Measurements from ENCODE around the gene BCLAF1. TPM values are rescaled to one million over a fixed set of nuclear protein-coding genes. Genes with fewer than 3 reads are reported as not detected.
A peak's percentile ranks its signal among the peaks of the same experiment; 100 is the strongest.

Gene BCLAF1
- total and polyA plus RNA-seq, 9 donors = 41.0 to 184 (median 161) TPM

DNA sequence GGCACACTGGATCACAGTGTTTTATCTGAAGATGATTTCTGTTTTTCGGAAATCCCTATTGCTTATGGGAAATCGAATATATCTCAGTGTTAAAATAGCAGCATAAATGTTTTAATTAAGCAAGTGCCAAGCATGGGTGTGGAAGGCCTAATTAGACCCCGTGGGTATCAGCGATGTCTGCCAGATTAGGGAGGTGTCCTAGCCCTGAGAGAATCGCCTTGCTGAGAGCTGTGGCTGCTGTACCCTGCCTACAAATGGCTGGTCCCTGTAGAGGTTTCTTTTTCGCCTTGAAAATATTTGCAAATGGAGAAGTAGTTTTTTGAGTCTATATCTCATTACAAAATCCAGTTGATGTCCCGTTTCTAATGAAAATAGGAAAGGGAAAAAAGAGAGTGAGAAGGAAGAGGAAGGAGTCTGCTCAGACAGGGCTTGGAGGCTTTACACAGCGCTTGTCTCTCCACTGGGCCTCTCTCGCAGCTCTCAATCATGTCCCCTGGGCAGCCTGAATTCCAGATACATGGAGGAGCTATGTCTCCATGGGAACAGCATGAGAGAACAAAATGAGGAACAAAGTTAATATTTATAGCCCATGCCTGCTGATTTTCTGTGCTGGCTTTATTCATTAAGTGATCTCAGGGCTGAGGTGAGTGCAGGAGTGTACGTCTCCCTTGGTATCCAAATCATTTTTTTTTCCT, 35.2 kb upstream of the BCLAF1 start:
- H3K36me3 ChIP-seq = no peaks in the 10 kb centered on the region
- H3K4me1 ChIP-seq (ENCODE audit: insufficient read depth) = no peaks in the 10 kb centered on the region
- WGBS, 3 donors = 74 to 78% (median 77%) methylated on average over 10 of the region's 10 CpGs
- no peak overlapping the region for H3K27ac ChIP-seq
- H3K27me3 ChIP-seq = no peaks in the 10 kb centered on the region
- H3K4me3 ChIP-seq = no peak overlapping the region
- H3K9me3 ChIP-seq = no peaks in the 10 kb centered on the region
- no peak for TF ChIP-seq POLR2A (IDR thresholded peaks at IDR 0.05)
- TF ChIP-seq, protein P1, sequence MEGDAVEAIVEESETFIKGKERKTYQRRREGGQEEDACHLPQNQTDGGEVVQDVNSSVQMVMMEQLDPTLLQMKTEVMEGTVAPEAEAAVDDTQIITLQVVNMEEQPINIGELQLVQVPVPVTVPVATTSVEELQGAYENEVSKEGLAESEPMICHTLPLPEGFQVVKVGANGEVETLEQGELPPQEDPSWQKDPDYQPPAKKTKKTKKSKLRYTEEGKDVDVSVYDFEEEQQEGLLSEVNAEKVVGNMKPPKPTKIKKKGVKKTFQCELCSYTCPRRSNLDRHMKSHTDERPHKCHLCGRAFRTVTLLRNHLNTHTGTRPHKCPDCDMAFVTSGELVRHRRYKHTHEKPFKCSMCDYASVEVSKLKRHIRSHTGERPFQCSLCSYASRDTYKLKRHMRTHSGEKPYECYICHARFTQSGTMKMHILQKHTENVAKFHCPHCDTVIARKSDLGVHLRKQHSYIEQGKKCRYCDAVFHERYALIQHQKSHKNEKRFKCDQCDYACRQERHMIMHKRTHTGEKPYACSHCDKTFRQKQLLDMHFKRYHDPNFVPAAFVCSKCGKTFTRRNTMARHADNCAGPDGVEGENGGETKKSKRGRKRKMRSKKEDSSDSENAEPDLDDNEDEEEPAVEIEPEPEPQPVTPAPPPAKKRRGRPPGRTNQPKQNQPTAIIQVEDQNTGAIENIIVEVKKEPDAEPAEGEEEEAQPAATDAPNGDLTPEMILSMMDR (IDR thresholded peaks at IDR 0.05) = no peak
- no peak for TF ChIP-seq EP300 (IDR thresholded peaks at IDR 0.05)
- no peak for DNase-seq
- intact Hi-C loops (cut with DNase I) = no loop called here

DNA sequence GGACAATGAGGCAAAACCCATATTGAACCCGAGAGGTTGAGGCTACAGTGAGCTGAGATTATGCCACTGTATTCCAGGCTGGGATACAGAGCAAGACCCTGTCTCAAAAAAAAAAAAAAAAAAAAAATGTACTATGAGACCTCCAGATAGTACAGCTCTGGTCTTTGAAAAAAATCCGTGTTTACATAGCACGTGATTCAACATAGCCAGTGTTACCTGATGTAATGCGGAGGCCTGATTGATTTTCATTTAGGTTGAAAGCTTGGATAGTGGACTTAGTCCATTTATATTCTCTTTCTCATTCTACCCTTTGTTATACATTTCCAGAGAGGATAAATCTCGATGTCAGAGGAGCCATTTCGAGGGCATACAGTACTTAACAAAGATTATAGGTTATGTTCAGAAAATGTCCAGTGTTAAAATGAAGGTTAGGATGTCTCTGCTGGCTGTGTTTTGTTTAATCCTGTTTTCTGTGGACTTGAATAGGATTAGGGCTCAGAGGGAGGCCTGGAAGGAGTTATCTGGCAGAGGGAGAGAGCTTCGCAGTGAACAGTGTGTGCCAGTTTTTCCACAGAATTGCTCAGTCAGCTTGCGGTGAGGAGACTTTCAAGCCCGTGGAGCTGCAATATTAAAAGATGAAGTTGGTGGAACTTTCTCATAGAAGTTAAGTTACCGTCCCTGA, 33.9 kb upstream of the BCLAF1 start:
- H3K9me3 ChIP-seq = no peaks in the 10 kb centered on the region
- no peaks in the 10 kb centered on the region for H3K36me3 ChIP-seq
- no peak overlapping the region for H3K27ac ChIP-seq
- H3K4me1 ChIP-seq (ENCODE audit: insufficient read depth) = no peaks in the 10 kb centered on the region
- TF ChIP-seq, protein P1 (IDR thresholded peaks at IDR 0.05) = no peak
- no peak for TF ChIP-seq EP300 (IDR thresholded peaks at IDR 0.05)
- TF ChIP-seq POLR2A (IDR thresholded peaks at IDR 0.05) = no peak
- no peaks in the 10 kb centered on the region for H3K27me3 ChIP-seq
- peak in 3 of 5 donors; percentile 28 to 50 (median 39) for DNase-seq
- WGBS, 3 donors = 50 to 53% (median 52%) methylated on average over 10 of the region's 10 CpGs
- H3K4me3 ChIP-seq = no peak overlapping the region
- intact Hi-C loops (cut with DNase I) = no loop called here

DNA sequence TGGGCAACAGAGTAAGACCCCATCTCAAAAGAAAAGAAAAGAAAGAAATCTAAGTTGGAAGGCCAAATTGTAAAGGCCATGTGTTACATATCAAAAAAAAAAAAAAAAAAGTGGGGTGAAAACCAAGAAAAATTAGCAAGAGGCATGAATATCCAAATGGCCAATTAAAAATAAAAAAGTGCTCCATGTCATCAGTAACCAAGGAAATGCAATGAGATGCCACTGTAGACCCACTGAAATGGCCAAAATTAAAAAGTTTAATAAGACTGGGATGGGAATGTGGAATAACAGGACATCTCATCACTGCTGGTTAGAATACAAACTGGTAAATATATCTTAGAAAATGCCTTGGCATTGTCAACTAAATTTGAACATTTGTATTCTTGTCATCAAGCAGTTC, 30.1 kb upstream of the BCLAF1 start:
- DNase-seq = no peak
- intact Hi-C loops (cut with DNase I) = loop anchor here in 1 of 4 donors (5.0 kb wide), 1 partner anchor 782 kb away; no protein-coding TSS in a partner anchor
- TF ChIP-seq EP300 (IDR thresholded peaks at IDR 0.05) = no peak
- TF ChIP-seq POLR2A (IDR thresholded peaks at IDR 0.05) = no peak
- TF ChIP-seq, protein P1 (IDR thresholded peaks at IDR 0.05) = no peak
- no peaks in the 10 kb centered on the region for H3K4me1 ChIP-seq (ENCODE audit: insufficient read depth)
- H3K4me3 ChIP-seq = no peak overlapping the region
- no peaks in the 10 kb centered on the region for H3K36me3 ChIP-seq
- H3K27ac ChIP-seq = no peak overlapping the region
- H3K27me3 ChIP-seq = no peaks in the 10 kb centered on the region
- no peaks in the 10 kb centered on the region for H3K9me3 ChIP-seq

DNA sequence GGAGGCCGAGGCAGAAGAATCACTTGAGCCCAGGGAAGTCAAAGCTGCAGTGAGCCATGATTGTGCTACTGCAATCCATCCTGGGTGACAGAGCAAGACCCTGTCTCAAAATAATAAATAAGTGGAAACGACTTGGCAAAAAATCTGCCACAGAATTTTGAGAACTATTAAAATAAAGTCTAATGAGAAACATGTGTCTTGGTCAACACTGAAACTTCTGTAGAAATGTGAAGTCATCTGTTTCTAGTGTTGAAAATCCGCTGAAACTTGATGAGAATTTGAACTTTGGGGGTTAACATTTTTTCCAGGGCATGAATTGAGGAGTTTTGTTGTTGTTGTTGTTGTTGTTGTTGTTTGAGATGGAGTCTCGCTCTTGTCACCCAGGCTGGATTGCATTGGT, 29.0 kb upstream of the BCLAF1 start:
- Histone ChIP-seq H3K27me3 (no peaks in the 10 kb centered on the region), H3K9me3 (no peaks in the 10 kb centered on the region), H3K4me3 (no peak overlapping the region), H3K27ac (no peak overlapping the region), H3K4me1 (ENCODE audit: insufficient read depth) (no peaks in the 10 kb centered on the region), H3K36me3 (no peaks in the 10 kb centered on the region)
- DNase-seq = no peak
- TF ChIP-seq, protein P1 (IDR thresholded peaks at IDR 0.05) = no peak
- TF ChIP-seq POLR2A (IDR thresholded peaks at IDR 0.05) = no peak
- TF ChIP-seq EP300 (IDR thresholded peaks at IDR 0.05) = no peak
- 63 to 65% (median 65%) methylated on average over 4 of the region's 4 CpGs for WGBS, 3 donors
- intact Hi-C loops (cut with DNase I) = loop anchor here in 1 of 4 donors (5.0 kb wide), 1 partner anchor 781 kb away; no protein-coding TSS in a partner anchor

Measured in ovary (tissue), 9 donors.